Mononuclear cell (primary cell): ENCODE data around the gene ARHGEF12. TPM values are rescaled to one million over a fixed set of nuclear protein-coding genes. Genes with fewer than 3 reads are reported as not detected.
"Not testable (repeated sequence)": the region's sequence is repeated elsewhere in the genome, so short reads cannot be mapped to it uniquely, and the experiment has no call there.

Source experiments
- H3K27me3 ChIP-seq: 2 replicates; pipeline ENCODE4 v1.6.0; 2011; ENCODE audit warnings: low read length, control low read depth; ENCODE audit not compliant: insufficient read depth
- H3K4me1 ChIP-seq: 2 replicates; pipeline ENCODE4 v1.5.1; 2011; ENCODE audit warnings: mild to moderate bottlenecking, low read length, control low read depth; ENCODE audit not compliant: insufficient read depth
- H3K4me3 ChIP-seq: 2 replicates; pipeline ENCODE4 v1.5.1; 2011; ENCODE audit warnings: mild to moderate bottlenecking, low read length, moderate library complexity
- H3K9me3 ChIP-seq: 2 replicates; pipeline ENCODE4 v1.5.1; 2011; ENCODE audit warnings: low read depth, mild to moderate bottlenecking, control low read depth, low read length
- total RNA-seq: library from RNA; depleted of rRNA; stranded (reverse); fragments of >200 nt; gene quantifications from one replicate; pipeline ENCODE4 v1.2.3, GENCODE V29; 2012

Gene ARHGEF12
- total RNA-seq, 1 donor, result 12.9 TPM

- Histone ChIP-seq H3K27me3 (no peaks in the 10 kb centered on the region), H3K4me3 (no peak overlapping the region), H3K4me1 (no peaks in the 10 kb centered on the region), H3K9me3 (no peaks in the 10 kb centered on the region)
Measured at GRCh38 chr11:120486138-120486537, 149.9 kb downstream of the ARHGEF12 start.

- Histone ChIP-seq H3K9me3 (no peaks in the 10 kb centered on the region), H3K4me3 (no peak overlapping the region), H3K27me3 (no peaks in the 10 kb centered on the region), H3K4me1 (no peaks in the 10 kb centered on the region)
Measured at GRCh38 chr11:120489799-120490198, 153.6 kb downstream of the ARHGEF12 start.

GRCh38 chr11:120492486-120492885, 156.3 kb downstream of the ARHGEF12 start:
- Histone ChIP-seq H3K4me3 (no peak overlapping the region), H3K9me3 (no peaks in the 10 kb centered on the region), H3K4me1 (no peaks in the 10 kb centered on the region), H3K27me3 (no peaks in the 10 kb centered on the region)

GRCh38 chr11:120494595-120494994, 158.4 kb downstream of the ARHGEF12 start:
- Histone ChIP-seq H3K9me3 (no peaks in the 10 kb centered on the region), H3K4me1 (no peaks in the 10 kb centered on the region), H3K4me3 (no peak overlapping the region), H3K27me3 (no peaks in the 10 kb centered on the region)

- Histone ChIP-seq H3K9me3 (no peaks in the 10 kb centered on the region), H3K4me1 (no peaks in the 10 kb centered on the region), H3K27me3 (peaks cover 22% of the 10 kb centered on the region), H3K4me3 (no peak overlapping the region)
Measured at GRCh38 chr11:120499088-120499487, 162.9 kb downstream of the ARHGEF12 start.

- Histone ChIP-seq H3K4me1 (no peaks in the 10 kb centered on the region), H3K4me3 (no peak overlapping the region), H3K27me3 (peaks cover 22% of the 10 kb centered on the region), H3K9me3 (no peaks in the 10 kb centered on the region)
Measured at GRCh38 chr11:120499859-120500258, 163.6 kb downstream of the ARHGEF12 start.

GRCh38 chr11:120500414-120501071, 164.3 kb downstream of the ARHGEF12 start:
- Histone ChIP-seq H3K9me3 (no peaks in the 10 kb centered on the region), H3K27me3 (peaks cover 25% of the 10 kb centered on the region), H3K4me3 (no peak overlapping the region)

GRCh38 chr11:120501440-120501839, 165.2 kb downstream of the ARHGEF12 start:
- Histone ChIP-seq H3K27me3 (peaks cover 27% of the 10 kb centered on the region), H3K4me1 (no peaks in the 10 kb centered on the region), H3K4me3 (no peak overlapping the region), H3K9me3 (no peaks in the 10 kb centered on the region)

More at GRCh38 chr11:120500414-120501071, 164.3 kb downstream of the ARHGEF12 start:
- no peaks in the 10 kb centered on the region for H3K4me1 ChIP-seq

GRCh38 chr11:120501976-120502755, 166.0 kb downstream of the ARHGEF12 start:
- Histone ChIP-seq H3K9me3 (no peaks in the 10 kb centered on the region), H3K4me3 (no peak overlapping the region), H3K27me3 (peaks cover 34% of the 10 kb centered on the region), H3K4me1 (no peaks in the 10 kb centered on the region)

GRCh38 chr11:120503529-120503928, 167.3 kb downstream of the ARHGEF12 start:
- H3K4me3 ChIP-seq, H3K9me3 ChIP-seq, H3K4me1 ChIP-seq: not testable (repeated sequence)
- peaks cover 34% of the 10 kb centered on the region for H3K27me3 ChIP-seq

GRCh38 chr11:120505801-120506425, 169.7 kb downstream of the ARHGEF12 start:
- Histone ChIP-seq H3K9me3 (no peaks in the 10 kb centered on the region), H3K4me1 (no peaks in the 10 kb centered on the region), H3K4me3 (no peak overlapping the region), H3K27me3 (peaks cover 47% of the 10 kb centered on the region)

GRCh38 chr11:120509346-120510053, 173.3 kb downstream of the ARHGEF12 start:
- Histone ChIP-seq H3K4me3 (no peak overlapping the region), H3K4me1 (no peaks in the 10 kb centered on the region), H3K27me3 (peaks cover 41% of the 10 kb centered on the region)

GRCh38 chr11:120510406-120511115, 174.3 kb downstream of the ARHGEF12 start:
- H3K4me3 ChIP-seq, result no peak overlapping the region
- H3K27me3 ChIP-seq, result peaks cover 40% of the 10 kb centered on the region
- H3K9me3 ChIP-seq, result no peaks in the 10 kb centered on the region
- no peaks in the 10 kb centered on the region for H3K4me1 ChIP-seq

More at GRCh38 chr11:120509346-120510053, 173.3 kb downstream of the ARHGEF12 start:
- no peaks in the 10 kb centered on the region for H3K9me3 ChIP-seq

GRCh38 chr11:120511116-120511819, 175.1 kb downstream of the ARHGEF12 start, which contains the start of gene GRIK4:
TSS of gene GRIK4 (plus strand) at chr11:120511748. CDS start at chr11:120660319, 148,571 bp downstream.
- Histone ChIP-seq H3K9me3 (no peaks in the 10 kb centered on the region), H3K27me3 (peaks cover 40% of the 10 kb centered on the region), H3K4me1 (no peaks in the 10 kb centered on the region), H3K4me3 (no peak within 1 kb of the TSS)
